RWPE2 (cell line): Measurements from ENCODE around the gene UBE2D4.
A peak's percentile ranks its signal among the peaks of the same experiment; 100 is the strongest.
"Not testable (repeated sequence)": the region's sequence is repeated elsewhere in the genome, so short reads cannot be mapped to it uniquely, and the experiment has no call there.

Experiments
- ATAC-seq: fragments of 200-7000 bp; cut with Tn5 transposase; 3 replicates; pipeline ENCODE4 v1.9.1; 2021; ENCODE audit warnings: low read depth
- DNase-seq: peaks from one replicate; pipeline ENCODE4 v3.0.0-alpha.2; 2020; ENCODE audit warnings: low spot score
- H3K27ac ChIP-seq: fragments of 450-650 bp; 2 replicates; pipeline ENCODE4 v1.5.1; 2017; ENCODE audit warnings: mild to moderate bottlenecking; ENCODE audit not compliant: poor library complexity, severe bottlenecking
- H3K27me3 ChIP-seq: fragments of 250-450 bp; sonication (Bioruptor Pico); 2 replicates; pipeline ENCODE4 v1.5.1; 2021; ENCODE audit warnings: mild to moderate bottlenecking, moderate library complexity; ENCODE audit not compliant: insufficient read depth, poor library complexity, severe bottlenecking
- H3K36me3 ChIP-seq: fragments of 250-450 bp; sonication (Bioruptor Pico); 2 replicates; pipeline ENCODE4 v1.5.1; 2020; ENCODE audit warnings: low read depth, mild to moderate bottlenecking, moderate library complexity
- H3K4me1 ChIP-seq: fragments of 250-450 bp; sonication (Bioruptor Pico); 2 replicates; pipeline ENCODE4 v1.5.1; 2021; ENCODE audit warnings: mild to moderate bottlenecking, moderate library complexity; ENCODE audit not compliant: insufficient read depth, poor library complexity, severe bottlenecking
- H3K4me3 ChIP-seq: fragments of 250-450 bp; sonication (Bioruptor Pico); 2 replicates; pipeline ENCODE4 v1.5.1; 2021; ENCODE audit warnings: mild to moderate bottlenecking, moderate library complexity; ENCODE audit not compliant: severe bottlenecking
- H3K9me3 ChIP-seq: fragments of 250-450 bp; sonication (Bioruptor Pico); 2 replicates; pipeline ENCODE4 v1.5.1; 2021; ENCODE audit warnings: mild to moderate bottlenecking, moderate library complexity; ENCODE audit not compliant: severe bottlenecking
- CTCF ChIP-seq: fragments of 450-650 bp; IDR thresholded peaks from one replicate; pipeline ENCODE4 v1.5.1; 2017; ENCODE audit warnings: mild to moderate bottlenecking, moderate library complexity; ENCODE audit not compliant: poor library complexity, severe bottlenecking

Gene UBE2D4

GRCh38 chr7:43977525-43977924 lies 51.3 kb downstream of the UBE2D4 start:
- DNase-seq (no peak), ATAC-seq (no peak)
- Histone ChIP-seq H3K27ac (no peak overlapping the region), H3K27me3 (no peaks in the 10 kb centered on the region), H3K4me1 (no peaks in the 10 kb centered on the region), H3K4me3 (no peak overlapping the region), H3K9me3 (no peaks in the 10 kb centered on the region), H3K36me3 (no peaks in the 10 kb centered on the region)
- TF ChIP-seq CTCF: no peak

- H3K9me3 ChIP-seq, H3K27ac ChIP-seq, H3K4me3 ChIP-seq, DNase-seq, H3K36me3 ChIP-seq, H3K4me1 ChIP-seq, H3K27me3 ChIP-seq: not testable (repeated sequence)
- ATAC-seq: peak; percentile 69
These were observed 51.9 kb downstream of the UBE2D4 start for GRCh38 chr7:43978102-43978501.

- not testable (repeated sequence) for H3K27ac ChIP-seq, H3K36me3 ChIP-seq, H3K27me3 ChIP-seq, H3K4me3 ChIP-seq, H3K9me3 ChIP-seq, DNase-seq, ATAC-seq, H3K4me1 ChIP-seq
These were observed 56.6 kb downstream of the UBE2D4 start for GRCh38 chr7:43982848-43983247.

- H3K27me3 ChIP-seq, H3K4me3 ChIP-seq, ATAC-seq, DNase-seq, H3K27ac ChIP-seq, H3K36me3 ChIP-seq, H3K4me1 ChIP-seq, H3K9me3 ChIP-seq: not testable (repeated sequence)
These were observed 57.5 kb downstream of the UBE2D4 start for GRCh38 chr7:43983736-43984135.

- H3K27me3 ChIP-seq, H3K27ac ChIP-seq, H3K4me3 ChIP-seq, H3K4me1 ChIP-seq, H3K36me3 ChIP-seq, DNase-seq, H3K9me3 ChIP-seq: not testable (repeated sequence)
- ATAC-seq: peak; percentile 87
- TF ChIP-seq CTCF: peak; percentile 15
These were observed 59.9 kb downstream of the UBE2D4 start for GRCh38 chr7:43985904-43986864.

- H3K4me3 ChIP-seq, H3K4me1 ChIP-seq, ATAC-seq, H3K36me3 ChIP-seq, H3K9me3 ChIP-seq, H3K27ac ChIP-seq, H3K27me3 ChIP-seq, DNase-seq: not testable (repeated sequence)
These were observed 61.2 kb downstream of the UBE2D4 start for GRCh38 chr7:43987476-43987875.

GRCh38 chr7:43990011-43990585 lies 63.9 kb downstream of the UBE2D4 start:
- ATAC-seq, DNase-seq, H3K9me3 ChIP-seq, H3K4me1 ChIP-seq, H3K36me3 ChIP-seq, H3K4me3 ChIP-seq, H3K27me3 ChIP-seq: not testable (repeated sequence)
- H3K27ac ChIP-seq: peak overlapping the region; percentile 10

- ATAC-seq, H3K27me3 ChIP-seq, DNase-seq, H3K4me3 ChIP-seq, H3K9me3 ChIP-seq, H3K4me1 ChIP-seq, H3K36me3 ChIP-seq, H3K27ac ChIP-seq: not testable (repeated sequence)
These were observed 64.6 kb downstream of the UBE2D4 start for GRCh38 chr7:43990829-43991228.

GRCh38 chr7:43992896-43993295 lies 66.7 kb downstream of the UBE2D4 start:
- H3K27ac ChIP-seq: peak overlapping the region; percentile 41
- not testable (repeated sequence) for H3K27me3 ChIP-seq, DNase-seq, H3K9me3 ChIP-seq, H3K4me3 ChIP-seq, H3K4me1 ChIP-seq, H3K36me3 ChIP-seq
- ATAC-seq: peak; percentile 96

GRCh38 chr7:43994681-43995080 lies 68.4 kb downstream of the UBE2D4 start:
- H3K4me3 ChIP-seq, DNase-seq, H3K4me1 ChIP-seq, H3K9me3 ChIP-seq, H3K27me3 ChIP-seq, ATAC-seq, H3K27ac ChIP-seq, H3K36me3 ChIP-seq: not testable (repeated sequence)
